Prostate gland (tissue), 2 donors: ENCODE data around the gene ZNF532.

Source experiments
- POLR2A ChIP-seq: fragments of 450-650 bp; IDR thresholded peaks from one replicate; pipeline ENCODE4 v1.6.1; 2016; ENCODE audit warnings: antibody characterized with exemption, mild to moderate bottlenecking
- TF ChIP-seq, protein P1 (sequence below), 4 experiments: fragments of 200-600 bp in 2 of 4; fragments of 450-650 bp in 2 of 4; sonication (generic) in 2 of 4; IDR thresholded peaks; 1 replicate in 3 of 4; 2 replicates in 1 of 4; pipeline ENCODE4 v1.5.1; 2016 to 2019; ENCODE audit warnings: antibody characterized with exemption in 4 of 4, mild to moderate bottlenecking in 2 of 4, moderate library complexity in 2 of 4

DNA sequence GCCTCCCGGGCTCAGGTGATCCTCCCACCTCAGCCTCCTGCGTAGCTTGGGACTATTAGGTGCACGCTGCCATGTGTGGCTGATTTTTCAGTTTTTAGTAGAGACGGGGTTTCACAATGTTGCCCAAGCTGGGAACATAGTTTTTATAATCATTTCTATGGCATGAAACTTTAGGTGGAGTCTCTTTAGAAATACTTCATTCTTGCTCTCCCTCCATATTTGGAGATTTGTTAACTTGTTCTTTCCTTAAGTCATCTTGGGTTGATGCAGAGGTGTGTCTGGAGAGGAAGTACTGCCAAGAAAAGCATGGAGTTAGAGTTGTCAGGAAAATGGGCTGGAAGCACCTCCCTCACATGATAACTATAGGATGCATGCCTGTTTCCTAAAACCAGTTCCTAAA lies 17.4 kb downstream of the ZNF532 start:
- TF ChIP-seq, protein P1, sequence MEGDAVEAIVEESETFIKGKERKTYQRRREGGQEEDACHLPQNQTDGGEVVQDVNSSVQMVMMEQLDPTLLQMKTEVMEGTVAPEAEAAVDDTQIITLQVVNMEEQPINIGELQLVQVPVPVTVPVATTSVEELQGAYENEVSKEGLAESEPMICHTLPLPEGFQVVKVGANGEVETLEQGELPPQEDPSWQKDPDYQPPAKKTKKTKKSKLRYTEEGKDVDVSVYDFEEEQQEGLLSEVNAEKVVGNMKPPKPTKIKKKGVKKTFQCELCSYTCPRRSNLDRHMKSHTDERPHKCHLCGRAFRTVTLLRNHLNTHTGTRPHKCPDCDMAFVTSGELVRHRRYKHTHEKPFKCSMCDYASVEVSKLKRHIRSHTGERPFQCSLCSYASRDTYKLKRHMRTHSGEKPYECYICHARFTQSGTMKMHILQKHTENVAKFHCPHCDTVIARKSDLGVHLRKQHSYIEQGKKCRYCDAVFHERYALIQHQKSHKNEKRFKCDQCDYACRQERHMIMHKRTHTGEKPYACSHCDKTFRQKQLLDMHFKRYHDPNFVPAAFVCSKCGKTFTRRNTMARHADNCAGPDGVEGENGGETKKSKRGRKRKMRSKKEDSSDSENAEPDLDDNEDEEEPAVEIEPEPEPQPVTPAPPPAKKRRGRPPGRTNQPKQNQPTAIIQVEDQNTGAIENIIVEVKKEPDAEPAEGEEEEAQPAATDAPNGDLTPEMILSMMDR (IDR thresholded peaks at IDR 0.05): no peak
- no peak for TF ChIP-seq POLR2A
